ES-I3 (cell line): ENCODE measurements around the gene FAM163B.
"Not testable (repeated sequence)": the region's sequence is repeated elsewhere in the genome, so short reads cannot be mapped to it uniquely, and the experiment has no call there.

ENCODE experiments used
- H3K36me3 ChIP-seq: 2 replicates; pipeline ENCODE4 v1.6.1; 2013; ENCODE audit warnings: mild to moderate bottlenecking, low read length, control low read depth, moderate library complexity; ENCODE audit not compliant: insufficient read depth
- H3K4me1 ChIP-seq: 2 replicates; pipeline ENCODE4 v1.6.1; 2013; ENCODE audit warnings: mild to moderate bottlenecking, control low read depth, low read length; ENCODE audit not compliant: insufficient read depth
- H3K9ac ChIP-seq: 2 replicates; pipeline ENCODE4 v1.6.1; 2013; ENCODE audit warnings: low read depth, mild to moderate bottlenecking, low read length, moderate library complexity
- H3K9me3 ChIP-seq: 2 replicates; pipeline ENCODE4 v1.6.1; 2013; ENCODE audit warnings: mild to moderate bottlenecking, low read length, moderate library complexity; ENCODE audit not compliant: control insufficient read depth, insufficient read depth

Gene FAM163B

DNA sequence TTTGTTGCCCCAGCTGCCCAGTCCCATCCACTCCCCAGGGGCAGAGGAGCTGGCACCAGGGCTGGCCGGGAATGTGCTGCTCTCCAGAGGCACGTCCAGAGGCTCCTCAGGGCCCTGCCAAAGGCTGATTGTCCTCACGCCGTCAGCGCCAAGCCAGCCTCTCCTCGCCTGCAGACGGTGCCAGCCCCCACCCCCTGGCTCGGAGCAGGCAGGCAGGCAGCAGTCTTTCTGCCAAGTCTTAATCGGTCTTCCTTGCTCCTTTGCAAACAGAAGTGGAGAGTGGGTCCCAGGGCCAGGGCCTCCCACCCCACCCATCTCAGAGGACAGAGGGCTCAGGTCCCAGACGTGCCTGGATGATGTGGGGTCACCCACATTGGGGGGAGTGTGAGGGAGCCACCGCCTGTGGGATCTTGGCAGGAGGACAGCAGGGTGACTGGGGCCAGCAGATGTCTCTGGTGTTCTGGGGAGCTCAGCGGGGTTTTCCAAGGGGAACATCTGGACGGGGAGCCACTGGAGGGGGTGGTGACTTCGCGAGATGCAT lies 36.3 kb downstream of the FAM163B start:
- H3K4me1 ChIP-seq, result peaks cover 4% of the 10 kb centered on the region; the same call in 1 of the 2 replicates
- no peak overlapping the region for H3K9ac ChIP-seq
- no peaks in the 10 kb centered on the region for H3K9me3 ChIP-seq
- no peaks in the 10 kb centered on the region for H3K36me3 ChIP-seq

DNA sequence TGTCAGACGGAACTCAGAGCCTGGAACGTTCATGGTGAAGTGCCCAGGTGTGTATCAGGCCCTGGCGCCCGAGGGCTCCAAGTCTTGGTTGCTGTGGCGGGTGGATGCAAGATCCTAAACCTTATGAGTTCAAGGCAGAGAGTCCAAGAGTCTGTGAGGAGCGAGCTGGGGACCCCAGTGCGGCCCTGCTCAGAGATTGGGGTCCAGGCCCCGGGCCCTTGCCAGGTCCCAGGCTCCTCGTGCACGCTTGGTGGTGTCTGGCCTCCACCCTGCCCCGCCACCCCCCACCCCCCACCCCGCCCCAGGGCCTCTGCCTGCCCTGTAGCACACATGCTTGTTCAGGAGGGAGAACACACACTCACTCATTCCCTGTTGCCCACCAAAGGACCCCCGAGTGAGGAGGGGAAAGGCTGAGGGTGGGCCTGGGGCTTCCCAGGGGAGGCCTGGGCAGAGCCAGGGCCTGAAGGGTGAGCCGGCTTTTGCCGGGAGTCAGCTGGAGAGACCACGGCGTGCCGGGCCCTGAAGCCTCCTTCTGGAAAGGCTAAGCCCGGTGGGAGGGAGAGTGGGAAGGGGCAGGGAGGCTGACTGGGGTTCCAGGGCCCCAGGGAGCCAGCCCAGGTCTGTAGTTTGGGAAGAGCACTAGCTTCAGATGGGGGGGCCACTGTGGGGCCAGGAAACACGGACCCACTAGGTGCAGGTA lies 37.1 kb downstream of the FAM163B start:
- Histone ChIP-seq H3K36me3 (no peaks in the 10 kb centered on the region), H3K9me3 (no peaks in the 10 kb centered on the region), H3K4me1 (no peaks in the 10 kb centered on the region; the same call in 1 of the 2 replicates), H3K9ac (no peak overlapping the region)

GRCh38 chr9:133571391-133571890 lies 37.7 kb downstream of the FAM163B start:
- Histone ChIP-seq H3K9me3 (no peaks in the 10 kb centered on the region), H3K4me1 (no peaks in the 10 kb centered on the region; the same call in 1 of the 2 replicates), H3K36me3 (no peaks in the 10 kb centered on the region), H3K9ac (no peak overlapping the region)

DNA sequence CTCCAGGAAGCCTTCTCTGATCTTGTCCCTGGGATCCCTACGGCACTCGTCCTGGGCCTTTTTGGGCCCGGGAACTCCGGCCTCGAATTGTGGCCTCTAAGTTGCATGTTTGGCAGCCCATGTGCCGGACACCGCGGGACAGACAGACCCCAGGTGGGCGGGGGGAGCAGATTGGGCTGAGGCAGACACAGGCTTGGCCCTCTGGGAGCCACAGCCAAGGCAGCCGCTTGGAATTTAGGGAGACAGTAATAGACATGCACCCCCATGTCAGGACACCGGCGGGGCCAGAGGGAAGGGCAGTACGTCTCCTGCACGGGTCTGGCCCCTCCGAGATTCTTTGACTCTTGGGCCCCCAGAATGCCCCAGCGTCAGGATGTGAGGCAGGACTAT lies 38.5 kb downstream of the FAM163B start:
- Histone ChIP-seq H3K4me1 (no peaks in the 10 kb centered on the region; the same call in 1 of the 2 replicates), H3K36me3 (no peaks in the 10 kb centered on the region), H3K9ac (no peak overlapping the region), H3K9me3 (no peaks in the 10 kb centered on the region)

DNA sequence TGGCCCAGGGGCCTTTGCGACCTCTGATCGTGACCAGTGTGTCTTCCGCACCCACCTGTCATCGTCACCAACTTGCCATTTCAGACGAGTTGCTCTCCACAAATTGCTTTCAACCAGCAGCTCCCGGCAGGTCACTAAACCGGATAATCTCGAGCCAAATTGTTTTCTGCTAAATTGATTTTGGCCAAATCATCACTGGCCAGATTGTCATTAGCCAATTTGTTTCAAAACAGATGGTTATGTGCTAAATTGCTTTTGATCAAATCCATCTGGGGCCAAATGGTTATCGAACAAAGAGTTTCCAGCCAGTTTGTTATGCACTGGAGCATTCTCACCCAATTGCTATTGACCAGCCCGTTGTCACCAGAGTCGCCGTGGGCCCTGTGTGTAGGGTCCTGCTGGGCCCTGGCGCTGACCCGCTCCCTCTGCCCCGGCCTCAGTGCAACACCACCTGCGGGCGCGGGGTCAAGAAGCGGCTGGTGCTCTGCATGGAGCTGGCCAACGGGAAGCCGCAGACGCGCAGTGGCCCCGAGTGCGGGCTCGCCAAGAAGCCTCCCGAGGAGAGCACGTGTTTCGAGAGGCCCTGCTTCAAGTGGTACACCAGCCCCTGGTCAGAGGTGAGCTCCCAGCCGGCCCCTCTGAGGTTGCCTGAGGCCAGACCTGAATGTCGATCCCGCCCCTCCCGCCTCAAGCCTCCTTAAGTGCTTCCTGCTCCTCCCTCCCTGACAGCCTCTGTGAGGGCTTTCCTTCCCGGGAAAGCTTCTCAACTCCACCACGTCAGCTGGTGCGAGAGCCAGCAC lies 39.1 kb downstream of the FAM163B start:
- Histone ChIP-seq H3K4me1 (peaks cover under 1% of the 10 kb centered on the region; the same call in 1 of the 2 replicates), H3K9ac (no peak overlapping the region), H3K36me3 (no peaks in the 10 kb centered on the region), H3K9me3 (no peaks in the 10 kb centered on the region)

DNA sequence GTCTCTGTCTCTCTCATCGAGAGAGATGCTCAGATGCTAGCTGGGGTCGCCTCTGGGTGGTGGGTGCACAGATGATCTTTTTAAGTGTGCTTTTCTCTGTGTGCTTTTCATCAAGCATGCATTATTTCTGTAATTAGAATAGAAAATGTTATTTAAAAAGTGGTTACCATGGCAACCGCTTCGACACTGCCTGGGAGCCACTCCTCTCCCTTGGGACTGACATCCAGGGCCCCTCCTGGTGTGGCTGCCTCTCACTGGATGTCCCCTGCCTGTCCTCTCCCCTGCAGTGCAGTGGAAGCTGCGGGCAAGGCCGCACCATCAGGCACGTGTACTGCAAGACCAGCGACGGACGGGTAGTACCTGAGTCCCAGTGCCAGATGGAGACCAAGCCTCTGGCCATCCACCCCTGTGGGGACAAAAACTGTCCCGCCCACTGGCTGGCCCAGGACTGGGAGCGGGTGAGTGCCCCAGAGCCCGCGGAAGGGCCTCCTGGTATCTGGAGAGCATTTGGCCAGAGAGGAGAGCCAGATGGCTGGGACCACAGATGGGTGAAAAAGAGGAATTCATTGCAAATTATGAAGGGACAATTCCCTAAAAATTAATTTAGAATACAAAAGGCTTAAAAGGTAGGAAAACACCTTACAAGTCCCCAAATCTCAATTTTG lies 39.9 kb downstream of the FAM163B start:
- Histone ChIP-seq H3K36me3 (no peaks in the 10 kb centered on the region), H3K4me1 (peaks cover 6% of the 10 kb centered on the region; the same call in 1 of the 2 replicates), H3K9me3 (no peaks in the 10 kb centered on the region), H3K9ac (no peak overlapping the region)

GRCh38 chr9:133568186-133568585 lies 41.0 kb downstream of the FAM163B start:
- Histone ChIP-seq H3K4me1 (peaks cover 12% of the 10 kb centered on the region; the same call in 1 of the 2 replicates), H3K36me3 (no peaks in the 10 kb centered on the region), H3K9me3 (no peaks in the 10 kb centered on the region), H3K9ac (no peak overlapping the region)

DNA sequence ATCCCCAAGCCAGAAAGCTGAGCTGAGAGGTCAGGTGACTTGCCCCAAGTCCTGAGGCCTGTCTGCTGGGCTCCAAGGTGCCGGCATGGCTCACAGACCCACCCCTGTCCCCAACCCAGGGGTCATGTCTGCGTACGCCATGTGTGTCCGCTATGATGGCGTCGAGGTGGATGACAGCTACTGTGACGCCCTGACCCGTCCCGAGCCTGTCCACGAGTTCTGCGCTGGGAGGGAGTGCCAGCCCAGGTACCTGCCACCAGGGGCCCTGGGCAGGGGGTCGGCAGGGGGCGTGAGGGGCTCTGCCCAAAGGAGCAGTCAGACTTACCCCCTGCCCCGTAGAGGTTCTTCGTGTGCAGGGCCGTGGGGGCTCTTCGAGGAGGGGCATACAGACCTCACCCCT lies 42.4 kb downstream of the FAM163B start:
- Histone ChIP-seq H3K9me3 (no peaks in the 10 kb centered on the region), H3K9ac (no peak overlapping the region), H3K36me3 (no peaks in the 10 kb centered on the region), H3K4me1 (peaks cover 12% of the 10 kb centered on the region; the same call in 1 of the 2 replicates)

DNA sequence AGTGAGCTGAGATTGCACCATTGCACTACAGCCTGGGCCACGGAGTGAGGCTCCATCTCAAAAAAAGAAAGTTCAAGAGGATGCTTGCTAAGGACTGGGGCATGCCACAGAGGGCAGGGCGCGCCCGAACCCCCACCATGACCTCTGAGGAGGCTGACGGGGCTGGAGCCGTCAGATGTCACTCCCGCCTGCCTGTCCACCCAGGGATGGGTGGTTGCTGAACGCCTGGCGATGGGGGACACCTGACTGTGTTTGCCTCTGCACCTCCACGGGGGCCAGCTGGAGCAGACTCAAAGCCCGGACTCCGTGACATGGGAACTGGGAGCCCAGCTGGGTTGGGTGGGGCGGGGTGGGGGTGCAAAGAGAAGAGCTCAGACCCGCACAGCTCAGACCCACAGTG lies 42.8 kb downstream of the FAM163B start:
- no peaks in the 10 kb centered on the region for H3K36me3 ChIP-seq
- peaks cover 12% of the 10 kb centered on the region; the same call in 1 of the 2 replicates for H3K4me1 ChIP-seq
- H3K9ac ChIP-seq, result no peak overlapping the region
- no peaks in the 10 kb centered on the region for H3K9me3 ChIP-seq

GRCh38 chr9:133564451-133565116 lies 44.6 kb downstream of the FAM163B start:
- Histone ChIP-seq H3K36me3 (no peaks in the 10 kb centered on the region; the same call in 1 of the 2 replicates), H3K4me1 (peaks cover 12% of the 10 kb centered on the region; the same call in 1 of the 2 replicates)

DNA sequence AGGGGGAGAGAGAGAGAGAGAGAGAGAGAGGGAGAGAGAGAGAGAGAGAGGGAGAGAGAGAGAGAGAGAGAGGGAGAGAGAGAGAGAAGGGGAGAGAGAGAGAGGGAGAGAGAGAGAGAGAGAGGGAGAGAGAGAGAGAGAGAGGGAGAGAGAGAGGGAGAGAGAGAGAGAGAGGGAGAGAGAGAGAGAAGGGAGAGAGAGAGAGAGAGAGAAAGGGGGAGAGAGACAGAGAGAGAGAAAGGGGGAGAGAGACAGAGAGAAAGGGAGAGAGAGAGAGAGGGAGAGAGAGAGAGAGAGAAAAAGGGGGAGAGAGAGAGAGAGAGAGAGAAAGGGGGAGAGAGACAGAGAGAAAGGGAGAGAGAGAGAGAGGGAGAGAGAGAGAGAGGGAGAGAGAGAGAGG lies 45.4 kb downstream of the FAM163B start:
- not testable (repeated sequence) for H3K9me3 ChIP-seq, H3K9ac ChIP-seq, H3K36me3 ChIP-seq
- H3K4me1 ChIP-seq, result peaks cover 15% of the 10 kb centered on the region; the same call in 1 of the 2 replicates

More at GRCh38 chr9:133564451-133565116, 44.6 kb downstream of the FAM163B start:
- Histone ChIP-seq H3K9ac (no peak overlapping the region), H3K9me3 (no peaks in the 10 kb centered on the region)

DNA sequence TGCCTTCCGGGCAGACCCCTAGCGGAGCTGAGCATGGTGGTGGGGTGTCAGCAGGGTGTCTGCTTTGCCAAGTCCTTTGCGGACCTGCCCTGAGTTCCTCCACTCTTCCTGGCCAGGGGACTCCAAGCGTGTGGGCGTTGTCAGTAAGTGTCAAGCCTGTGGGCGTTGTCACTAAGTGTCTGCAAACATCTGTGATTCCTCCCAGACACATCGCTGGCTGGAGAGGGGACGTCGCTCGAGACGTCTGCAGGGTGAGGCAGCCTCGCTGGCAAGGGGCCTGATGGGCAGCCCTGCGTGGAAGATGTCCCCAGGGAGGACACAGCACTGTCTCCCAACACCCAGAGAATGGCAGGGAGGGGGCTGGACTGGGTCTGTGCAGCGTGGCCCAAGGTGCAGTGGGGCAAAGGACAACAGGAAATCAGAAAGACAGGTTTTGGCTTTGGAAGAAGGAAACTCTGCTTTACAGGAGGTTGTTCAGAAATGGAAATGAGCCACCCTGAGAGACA lies 45.8 kb downstream of the FAM163B start:
- Histone ChIP-seq H3K36me3 (no peaks in the 10 kb centered on the region; the same call in 1 of the 2 replicates), H3K4me1 (peaks cover 15% of the 10 kb centered on the region; the same call in 1 of the 2 replicates), H3K9me3 (no peaks in the 10 kb centered on the region), H3K9ac (no peak overlapping the region)

DNA sequence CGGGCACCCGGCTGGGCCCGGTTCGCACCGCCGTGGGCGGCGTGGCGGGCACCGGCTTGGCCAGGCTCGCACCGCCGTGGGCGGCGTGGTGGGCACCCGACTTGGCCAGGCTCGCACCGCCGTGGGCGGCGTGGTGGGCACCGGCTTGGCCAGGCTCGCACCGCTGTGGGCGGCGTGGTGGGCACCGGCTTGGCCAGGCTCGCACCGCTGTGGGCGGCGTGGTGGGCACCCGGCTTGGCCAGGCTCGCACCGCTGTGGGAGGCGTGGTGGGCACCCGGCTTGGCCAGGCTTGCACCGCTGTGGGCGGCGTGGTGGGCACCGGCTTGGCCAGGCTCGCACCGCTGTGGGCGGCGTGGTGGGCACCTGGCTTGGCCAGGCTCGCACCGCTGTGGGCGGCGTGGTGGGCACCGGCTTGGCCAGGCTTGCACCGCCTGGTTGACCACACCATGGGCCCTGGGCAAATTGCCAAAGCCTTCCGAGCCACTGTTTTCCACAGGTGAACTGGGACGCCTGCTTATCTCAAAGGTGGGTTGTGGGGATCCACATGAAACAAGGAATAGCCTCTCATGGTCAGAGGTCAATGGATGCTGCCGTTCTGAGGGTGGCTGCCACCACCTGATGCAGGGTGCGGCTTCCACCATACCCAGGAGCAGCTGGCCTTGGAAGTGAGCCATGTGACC lies 46.4 kb downstream of the FAM163B start:
- Histone ChIP-seq H3K9ac (no peak overlapping the region), H3K9me3 (no peaks in the 10 kb centered on the region), H3K4me1 (peaks cover 17% of the 10 kb centered on the region; the same call in 1 of the 2 replicates), H3K36me3 (no peaks in the 10 kb centered on the region; the same call in 1 of the 2 replicates)
